IPS DF 4.7 (cell line): ENCODE measurements around the gene LRRC32.

Experiments
- DNase-seq: peaks from one replicate; pipeline ENCODE4 v3.0.0-alpha.2; 2013; ENCODE audit warnings: low spot score; ENCODE audit errors: extremely low read depth

Gene LRRC32, protein sequence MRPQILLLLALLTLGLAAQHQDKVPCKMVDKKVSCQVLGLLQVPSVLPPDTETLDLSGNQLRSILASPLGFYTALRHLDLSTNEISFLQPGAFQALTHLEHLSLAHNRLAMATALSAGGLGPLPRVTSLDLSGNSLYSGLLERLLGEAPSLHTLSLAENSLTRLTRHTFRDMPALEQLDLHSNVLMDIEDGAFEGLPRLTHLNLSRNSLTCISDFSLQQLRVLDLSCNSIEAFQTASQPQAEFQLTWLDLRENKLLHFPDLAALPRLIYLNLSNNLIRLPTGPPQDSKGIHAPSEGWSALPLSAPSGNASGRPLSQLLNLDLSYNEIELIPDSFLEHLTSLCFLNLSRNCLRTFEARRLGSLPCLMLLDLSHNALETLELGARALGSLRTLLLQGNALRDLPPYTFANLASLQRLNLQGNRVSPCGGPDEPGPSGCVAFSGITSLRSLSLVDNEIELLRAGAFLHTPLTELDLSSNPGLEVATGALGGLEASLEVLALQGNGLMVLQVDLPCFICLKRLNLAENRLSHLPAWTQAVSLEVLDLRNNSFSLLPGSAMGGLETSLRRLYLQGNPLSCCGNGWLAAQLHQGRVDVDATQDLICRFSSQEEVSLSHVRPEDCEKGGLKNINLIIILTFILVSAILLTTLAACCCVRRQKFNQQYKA

DNA sequence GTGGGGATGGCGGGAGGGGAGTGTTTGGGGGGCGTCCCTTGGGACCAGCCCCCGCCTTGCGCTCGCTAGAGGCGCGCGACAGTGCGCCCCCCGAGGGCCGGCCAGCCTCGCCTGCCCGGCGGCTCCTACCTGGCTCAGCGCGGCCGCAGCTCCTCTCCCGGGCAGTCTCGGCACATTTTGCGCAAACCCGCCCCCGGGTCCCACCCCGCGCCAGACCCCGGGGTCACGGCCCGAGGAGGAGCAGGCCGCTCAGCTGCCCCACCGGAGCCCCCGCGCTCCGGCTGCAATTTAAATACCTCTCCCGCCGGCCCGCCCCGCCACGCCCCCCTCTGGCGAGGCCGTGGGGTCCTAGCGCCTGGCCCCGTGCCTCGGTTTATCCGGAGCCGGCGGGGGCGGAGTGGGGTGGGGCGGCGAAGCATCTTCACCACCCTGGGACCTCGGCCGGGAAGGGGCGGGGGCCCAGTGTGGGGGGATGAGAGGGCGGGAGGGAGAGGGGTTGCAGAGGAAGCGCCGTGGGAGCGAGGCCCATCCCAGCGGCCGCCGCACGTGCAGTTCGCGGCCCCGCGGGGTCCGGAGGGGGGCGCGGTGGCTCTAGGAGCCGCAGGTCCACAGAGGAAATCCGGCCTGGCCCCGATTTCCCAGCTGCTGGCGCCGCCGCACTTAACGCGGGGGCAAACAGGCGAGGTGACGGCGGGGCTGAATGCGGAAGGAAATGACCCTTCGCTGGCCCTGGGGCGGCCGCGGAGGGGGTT is at the start of gene LRRC32:
LRRC32 (minus strand) TSS at position 263 of the 752 bp plus-strand sequence. CDS start 4,793 bp downstream, outside the sequence.
- no peak for DNase-seq

DNA sequence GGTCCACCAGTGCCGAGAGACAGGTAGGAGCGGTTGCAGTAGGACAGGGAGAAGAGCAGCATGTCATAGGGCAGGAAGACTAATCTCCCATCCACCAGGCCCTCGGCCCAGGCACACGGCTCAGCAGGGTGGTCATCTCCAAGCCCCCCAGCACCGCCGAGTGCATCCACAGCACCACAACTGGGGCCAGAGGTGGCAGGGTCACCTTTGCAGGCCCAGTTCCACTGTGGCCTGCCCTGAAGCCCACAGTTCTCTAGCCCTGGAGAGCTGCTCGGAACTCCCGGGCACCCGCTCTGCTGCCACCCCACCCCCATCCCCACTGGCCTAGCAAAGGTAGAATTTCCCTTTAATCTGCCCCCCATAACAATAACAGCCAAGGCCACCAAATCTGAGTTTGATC is 49.1 kb upstream of the LRRC32 start:
- no peak for DNase-seq

DNA sequence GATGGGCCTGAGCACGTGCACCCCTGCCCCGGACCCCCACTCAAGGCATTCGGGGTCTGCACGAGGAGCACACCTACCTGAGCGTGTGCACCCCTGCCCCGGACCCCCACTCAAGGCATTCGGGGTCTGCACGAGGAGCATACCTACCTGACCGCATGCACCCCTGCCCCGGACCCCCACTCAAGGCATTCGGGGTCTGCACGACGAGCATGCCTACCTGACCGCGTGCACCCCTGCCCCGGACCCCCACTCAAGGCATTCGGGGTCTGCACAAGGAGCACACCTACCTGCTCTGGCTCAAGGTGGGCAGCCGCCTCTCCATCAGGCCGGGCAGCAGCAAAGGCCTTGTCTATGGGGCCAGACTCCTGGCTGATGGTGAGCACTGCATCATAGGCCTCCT is 48.7 kb upstream of the LRRC32 start:
- no peak for DNase-seq

DNA sequence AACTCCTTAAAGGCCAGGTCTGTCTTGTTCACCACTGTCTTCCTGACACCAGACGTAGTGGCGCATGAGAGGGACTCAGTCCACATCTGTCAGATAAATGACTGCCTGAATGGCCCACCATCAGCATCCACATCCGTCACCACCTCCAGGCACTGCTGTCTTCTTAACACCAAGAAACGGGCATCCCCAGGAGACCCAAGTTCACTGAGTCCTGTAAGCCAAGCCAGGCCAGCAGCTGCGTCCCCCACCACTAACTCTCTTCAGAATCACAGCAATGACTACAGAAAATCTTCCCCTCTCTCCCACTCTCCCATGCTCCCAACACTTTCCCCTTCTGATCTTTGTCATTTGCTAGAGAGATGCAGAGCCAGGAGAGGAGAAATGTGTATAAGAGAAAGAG is 47.3 kb upstream of the LRRC32 start:
- DNase-seq: no peak

DNA sequence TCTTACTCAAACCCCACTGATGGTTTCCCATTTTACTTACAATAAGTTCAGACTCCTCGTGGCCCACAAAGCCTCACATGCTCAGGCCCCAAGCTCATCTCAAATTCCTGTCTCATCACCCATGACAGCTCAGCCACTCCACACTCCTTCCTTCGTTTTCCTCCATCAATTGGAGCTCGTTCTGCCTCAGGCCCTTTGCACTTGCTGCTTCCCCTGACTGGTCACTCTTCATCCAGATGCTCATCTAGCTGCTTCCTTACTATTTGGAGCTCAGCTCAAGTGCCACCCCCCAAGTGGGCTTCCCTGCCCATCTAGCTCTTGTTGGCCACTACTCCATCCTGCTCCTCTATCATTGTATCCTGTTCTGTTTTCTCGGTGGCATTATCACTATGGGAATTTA is 46.8 kb upstream of the LRRC32 start:
- no peak for DNase-seq

DNA sequence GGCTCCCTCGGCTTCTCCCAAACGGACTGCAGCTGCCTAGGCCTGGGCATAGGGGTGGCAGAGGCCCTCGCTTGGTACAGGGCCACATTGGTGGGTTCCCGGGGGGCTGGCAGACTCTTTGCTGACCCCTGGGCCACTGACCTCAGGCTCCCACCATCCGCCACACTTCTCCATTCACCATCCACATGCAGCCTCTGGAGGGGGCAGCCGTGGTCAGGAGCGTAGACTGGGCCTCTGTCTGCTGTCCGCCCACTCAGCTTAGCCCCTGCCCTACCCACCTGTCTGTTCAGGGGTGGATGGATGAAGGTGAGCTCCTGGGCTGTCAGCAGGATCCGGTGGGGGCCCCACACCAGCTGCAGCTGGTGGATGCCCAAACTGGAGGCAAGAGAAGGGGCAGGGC is 45.7 kb upstream of the LRRC32 start:
- no peak for DNase-seq

DNA sequence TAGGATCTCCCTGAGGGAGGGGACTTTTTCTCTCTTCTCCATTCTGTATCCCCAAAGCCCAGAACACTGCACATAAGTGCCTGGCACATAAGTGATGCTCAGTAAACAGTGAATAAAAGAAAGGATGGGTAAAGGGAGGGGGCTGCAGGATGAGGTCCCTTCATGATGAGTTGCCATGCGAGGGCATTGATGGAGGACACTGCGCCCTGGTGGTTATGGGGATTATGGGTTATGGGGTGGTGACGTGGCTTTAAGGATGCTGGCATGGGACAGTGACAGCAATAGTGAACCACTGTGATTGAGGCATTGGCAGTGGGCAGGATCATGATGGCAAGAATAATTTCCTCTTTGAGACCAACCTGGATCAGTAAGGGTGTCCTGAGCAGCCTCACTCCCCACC is 43.9 kb upstream of the LRRC32 start:
- no peak for DNase-seq

DNA sequence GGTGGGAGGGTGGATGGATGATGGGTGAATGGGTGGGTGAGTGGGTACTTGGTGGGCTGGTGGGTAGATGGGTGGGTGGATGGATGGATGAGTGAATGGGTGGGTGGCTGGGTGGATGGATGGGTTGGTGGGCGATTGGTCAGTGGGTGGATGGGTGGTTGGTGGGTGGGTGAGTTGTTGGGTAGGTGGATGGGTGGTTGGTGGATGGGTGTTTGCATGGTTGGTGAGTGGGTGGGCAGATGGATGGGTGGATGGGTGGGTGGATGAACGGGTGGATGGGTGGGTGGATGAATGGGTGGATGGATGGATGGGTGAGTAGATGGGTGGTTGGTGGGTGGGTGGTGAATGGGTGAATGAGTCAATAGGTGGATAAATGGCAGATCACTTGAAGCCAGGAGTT is 43.0 kb upstream of the LRRC32 start:
- DNase-seq: no peak

DNA sequence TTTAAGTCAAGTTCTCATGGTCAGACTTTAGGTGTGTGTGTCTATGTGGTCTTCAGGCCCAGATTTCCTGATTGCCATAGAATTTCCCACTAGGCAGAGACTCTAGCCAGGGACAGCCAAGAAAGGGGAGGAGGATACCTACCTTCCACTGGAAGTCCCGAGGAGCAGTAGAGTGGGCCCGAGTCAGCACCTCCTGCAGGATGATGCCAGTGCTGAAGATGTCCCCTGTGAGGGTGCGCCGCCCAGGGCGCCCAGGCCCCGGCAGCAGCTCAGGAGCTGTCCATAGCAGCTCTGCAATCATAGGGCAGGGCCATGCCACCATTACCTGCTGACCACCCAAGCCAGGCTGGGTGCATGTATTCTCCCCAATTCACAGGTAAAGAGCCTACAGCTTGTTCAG is 41.6 kb upstream of the LRRC32 start:
- DNase-seq: no peak

DNA sequence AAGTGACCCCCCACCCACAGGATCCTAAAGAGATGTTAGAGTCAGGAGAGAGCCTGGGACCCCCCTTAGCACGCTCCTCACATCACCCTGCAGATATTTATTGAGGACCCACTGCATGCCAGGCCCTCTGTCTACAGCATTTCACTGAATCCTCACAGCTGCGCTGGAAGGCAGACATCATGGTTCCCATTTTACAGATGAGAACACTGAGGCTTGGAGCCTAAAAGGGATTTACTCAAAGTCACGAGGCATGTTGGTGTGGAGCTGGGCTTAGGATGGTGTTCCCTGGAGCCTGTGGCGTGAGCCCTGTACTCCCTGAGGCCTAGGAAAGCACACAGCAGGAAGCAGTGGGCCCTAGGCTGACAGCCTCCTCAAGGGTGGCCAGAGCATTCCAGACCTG is 39.2 kb upstream of the LRRC32 start:
- no peak for DNase-seq

DNA sequence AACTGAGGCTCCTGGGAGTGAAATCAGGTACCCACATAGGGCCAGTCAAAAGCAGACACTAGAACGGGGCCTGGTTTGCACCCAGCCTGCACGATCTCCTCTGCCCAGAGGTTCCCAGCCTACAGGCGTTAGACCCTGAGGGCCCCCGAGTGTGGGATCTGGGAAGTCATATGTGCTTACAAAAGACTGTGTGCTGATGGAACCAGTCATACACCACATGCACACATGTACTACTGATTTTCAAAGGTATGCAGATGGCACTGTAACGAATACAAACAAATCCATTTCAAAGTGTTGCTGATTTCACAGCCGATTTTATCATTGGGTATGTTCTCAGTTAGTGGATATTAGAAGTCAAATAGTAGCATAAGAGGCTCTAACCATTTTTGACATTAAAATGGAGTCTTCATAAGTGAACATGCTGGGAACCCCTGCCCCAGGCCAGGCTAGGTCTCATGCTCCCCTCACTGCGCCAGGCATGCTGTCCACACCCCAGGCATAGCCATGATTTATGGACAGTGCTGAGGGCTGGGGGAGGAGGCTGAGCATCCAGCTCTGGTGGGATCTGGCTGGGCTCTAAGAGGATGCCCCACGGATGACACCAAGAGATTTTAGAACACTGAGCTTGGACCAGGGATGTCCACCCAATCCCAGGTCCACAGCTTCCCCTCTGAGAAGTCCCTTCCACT is 38.6 kb upstream of the LRRC32 start:
- DNase-seq: no peak

DNA sequence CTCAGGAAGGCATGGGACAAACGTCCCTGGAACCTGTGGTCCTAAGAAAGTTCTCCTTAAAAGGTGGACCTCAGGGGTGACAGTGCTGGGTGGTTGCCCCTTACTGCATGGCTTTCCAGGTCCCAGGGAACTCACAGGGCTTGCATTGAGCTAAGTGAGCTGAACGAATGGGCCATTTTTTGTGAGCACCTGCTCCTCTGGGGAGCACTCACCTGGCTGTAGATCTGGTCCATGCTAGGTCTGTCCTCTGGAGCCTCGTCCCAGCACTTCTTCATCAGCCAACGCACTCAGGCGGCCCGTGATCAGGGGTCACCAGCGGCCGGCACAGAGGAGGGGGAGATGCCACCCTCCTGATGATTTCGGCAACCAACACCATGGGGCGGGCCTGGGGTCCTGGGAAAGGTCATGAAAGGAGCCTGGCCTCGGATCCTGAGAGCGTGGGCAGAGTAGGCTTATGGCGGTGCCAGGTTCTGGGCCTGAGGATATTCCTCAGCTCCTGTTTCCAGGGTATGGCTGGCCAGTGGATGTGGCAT is 36.8 kb upstream of the LRRC32 start:
- no peak for DNase-seq

DNA sequence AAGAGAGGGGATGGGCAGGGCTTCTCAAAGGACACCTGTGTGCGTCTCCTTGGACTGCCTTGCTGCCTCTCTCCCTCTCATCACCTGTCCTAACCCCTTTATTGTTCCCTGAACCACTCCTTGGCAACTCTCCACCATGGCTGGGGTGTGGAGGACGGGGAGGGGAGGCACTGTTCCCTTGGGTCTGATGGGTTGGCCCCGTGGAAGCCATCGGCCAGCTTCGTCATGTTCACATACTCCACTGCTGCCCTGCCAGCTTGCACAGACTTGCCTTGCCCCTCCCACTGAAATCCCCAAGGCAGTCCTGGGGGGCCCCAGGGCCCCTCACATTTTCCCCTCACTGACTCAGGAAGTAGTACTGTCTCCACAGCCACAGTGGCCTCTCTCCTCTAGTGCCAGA is 36.1 kb upstream of the LRRC32 start:
- DNase-seq: no peak

DNA sequence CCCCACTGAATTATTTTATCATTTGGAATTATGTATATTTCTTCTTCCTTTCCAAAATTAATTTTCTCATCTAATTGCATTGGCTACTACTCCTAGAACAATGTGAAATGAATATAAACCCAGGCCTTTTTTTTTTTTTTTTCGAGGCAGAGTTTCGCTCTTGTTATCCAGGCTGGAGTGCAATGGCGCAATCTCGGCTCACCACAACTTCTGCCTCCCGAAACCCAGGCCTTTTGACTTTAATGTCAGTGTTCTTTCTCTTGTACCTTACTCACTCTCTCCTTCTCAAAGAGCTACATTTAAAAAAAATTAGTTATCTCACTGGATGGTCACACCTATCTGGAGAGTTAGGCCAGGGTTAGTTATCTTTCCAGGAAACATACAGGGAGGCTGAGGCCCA is 35.3 kb upstream of the LRRC32 start:
- DNase-seq: no peak

DNA sequence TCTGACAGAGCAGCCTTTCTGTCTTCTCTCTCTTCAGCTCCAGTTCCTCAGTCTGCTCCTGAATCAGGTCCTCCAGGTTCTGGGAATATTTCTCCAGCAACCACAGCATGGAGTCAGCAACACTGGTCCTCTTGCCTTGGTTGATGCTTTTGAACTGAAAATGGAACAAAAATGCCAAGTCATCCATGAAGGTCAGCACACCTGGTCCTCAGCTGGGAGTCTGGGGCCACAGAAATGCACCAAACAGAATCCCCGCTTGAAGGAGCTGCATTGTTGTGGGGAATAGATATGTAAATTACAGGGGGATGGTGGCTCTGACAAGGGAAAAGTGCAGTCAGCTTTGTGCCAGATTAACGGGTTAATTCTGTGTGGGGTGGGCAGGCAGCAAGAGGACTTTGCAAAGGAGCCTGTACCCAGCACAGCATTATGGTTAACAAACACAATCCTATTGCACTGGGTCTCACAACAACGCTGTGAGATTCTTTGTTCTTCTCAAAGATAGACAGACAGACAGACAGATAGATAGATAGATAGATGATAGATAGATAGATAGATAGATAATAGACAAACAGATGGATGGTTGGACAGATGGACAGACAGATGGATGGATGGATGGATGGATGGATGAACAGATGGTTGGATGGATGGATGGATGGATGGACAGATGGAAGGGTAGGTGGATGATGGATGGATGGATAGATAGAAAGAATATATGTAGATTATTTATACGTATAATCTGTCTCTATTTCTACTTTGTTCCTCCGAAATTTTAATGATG is 33.8 kb upstream of the LRRC32 start:
- no peak for DNase-seq

DNA sequence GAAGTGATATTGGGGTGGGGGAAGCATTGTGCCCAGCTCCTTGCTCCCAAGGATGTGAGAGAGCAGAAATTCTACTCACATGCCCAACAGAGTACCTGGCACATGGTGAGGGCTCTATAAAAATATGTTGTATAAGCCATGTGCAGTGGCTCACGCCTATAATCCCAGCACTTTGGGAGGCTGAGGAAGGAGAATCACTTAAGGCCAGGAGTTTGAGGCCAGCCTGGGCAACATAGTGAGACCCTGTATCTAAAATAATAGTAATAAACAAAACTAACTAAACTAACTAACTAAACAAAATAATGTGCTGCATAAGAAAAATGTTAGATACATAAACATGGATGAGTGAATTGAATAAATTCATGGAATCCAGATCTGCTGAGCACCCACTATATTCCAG is 33.2 kb upstream of the LRRC32 start:
- DNase-seq: no peak

DNA sequence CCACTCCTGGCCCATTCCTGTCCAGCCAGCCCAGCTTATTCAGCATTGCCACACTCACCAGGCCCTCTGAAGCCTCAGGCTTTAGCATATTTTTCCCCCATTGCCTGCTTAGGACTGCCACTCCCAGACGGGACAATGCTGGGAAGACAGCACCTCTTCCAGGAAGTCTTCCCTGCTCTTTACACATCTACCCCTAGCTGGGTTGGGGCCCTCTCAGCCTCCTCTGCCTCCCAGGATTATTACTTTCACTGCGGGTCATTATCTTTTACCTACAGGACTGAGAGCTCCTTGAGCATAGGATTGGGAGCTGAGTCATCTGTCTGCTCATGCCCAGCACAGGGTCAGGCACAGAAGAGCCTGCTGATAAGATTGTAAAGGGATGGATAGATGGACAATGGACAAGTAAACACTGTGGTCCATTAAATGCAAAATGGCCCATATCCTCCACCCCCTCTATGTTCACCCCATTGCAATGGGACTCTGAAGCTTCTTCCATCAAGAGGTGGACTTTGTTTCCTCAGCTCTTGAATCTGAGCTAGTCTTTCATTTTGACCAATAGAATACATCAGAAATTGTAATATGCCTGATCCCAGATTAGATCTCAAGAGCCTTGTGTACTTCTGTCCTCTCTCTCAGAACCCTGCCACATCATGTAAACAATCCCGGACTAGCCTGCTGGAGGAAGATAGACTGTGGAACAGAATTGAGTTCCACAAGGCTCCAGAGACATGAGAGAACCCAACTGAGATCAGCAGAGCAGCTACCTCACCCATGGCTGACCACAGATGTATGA is 32.0 kb upstream of the LRRC32 start:
- DNase-seq: no peak

DNA sequence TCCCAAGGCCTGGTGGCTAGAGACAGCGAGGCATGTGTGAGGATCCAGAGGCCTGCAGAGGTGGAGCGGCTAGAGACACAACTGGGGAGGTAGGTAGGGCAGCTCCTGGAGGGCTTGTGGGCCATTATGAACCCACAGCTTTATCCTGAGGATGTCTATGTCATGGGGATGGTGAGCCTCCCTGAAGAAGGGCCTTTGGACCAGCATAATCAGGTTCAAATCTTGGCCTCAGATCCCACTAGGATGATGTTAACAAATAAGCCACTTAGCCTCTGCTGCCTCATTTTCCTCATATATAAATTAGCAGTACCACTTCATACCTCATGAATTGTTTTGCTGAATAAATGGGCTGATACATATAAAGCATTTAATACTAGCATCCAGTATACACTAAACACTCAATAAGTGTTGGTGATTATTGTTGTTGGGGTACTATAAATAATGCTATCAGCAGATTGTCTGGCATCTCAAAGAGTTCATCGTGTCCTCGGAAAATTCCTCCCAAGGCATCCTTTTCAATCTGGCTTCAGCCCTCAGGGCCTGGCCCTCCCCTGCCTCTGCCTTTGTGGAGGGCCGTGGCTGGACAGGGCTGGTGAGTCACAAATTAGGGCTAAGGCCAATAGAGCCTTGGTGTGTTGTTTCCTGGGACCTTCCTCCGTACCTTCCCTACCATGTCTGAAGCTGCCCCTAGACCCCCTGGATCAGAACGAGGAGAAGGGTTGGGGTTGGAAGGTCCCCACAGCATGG is 30.9 kb upstream of the LRRC32 start:
- no peak for DNase-seq
